AML-193 (cell line): ENCODE results near the gene CCDC24.
A peak's percentile ranks its signal among the peaks of the same experiment; 100 is the strongest.

ENCODE experiments used
- DNase-seq, 2 experiments: peaks; one replicate each; lab custom pipeline; 2025; lab: John Stamatoyannopoulos, UW

CCDC24 gene

GRCh38 chr1:43991476-43992231 is at the start of gene CCDC24:
TSS of gene CCDC24 (plus strand) at chr1:43991599. CDS start at chr1:43991879, 280 bp downstream.
- peak; percentile 66 to 74 for DNase-seq

- no peak for DNase-seq
These were observed 49.0 kb upstream of the CCDC24 start for GRCh38 chr1:43942411-43942810.

GRCh38 chr1:43944860-43945259 is 46.5 kb upstream of the CCDC24 start:
- no peak for DNase-seq

- no peak for DNase-seq
These were observed 45.6 kb upstream of the CCDC24 start for GRCh38 chr1:43945674-43946235.

GRCh38 chr1:43946236-43947060 is 45.0 kb upstream of the CCDC24 start, which contains the start of gene IPO13:
TSS of gene IPO13 (plus strand) at chr1:43946950. CDS start at chr1:43947601, 651 bp downstream.
- DNase-seq = peak; percentile 90 to 93

GRCh38 chr1:43947061-43947873 is 44.1 kb upstream of the CCDC24 start:
- DNase-seq = no peak

GRCh38 chr1:43947874-43948437 is 43.4 kb upstream of the CCDC24 start:
- no peak for DNase-seq

GRCh38 chr1:43949678-43950077 is 41.7 kb upstream of the CCDC24 start:
- DNase-seq = no peak

GRCh38 chr1:43951021-43951985 is 40.1 kb upstream of the CCDC24 start:
- no peak for DNase-seq

- no peak for DNase-seq
These were observed 38.6 kb upstream of the CCDC24 start for GRCh38 chr1:43952731-43953346.

GRCh38 chr1:43953361-43953760 is 38.0 kb upstream of the CCDC24 start:
- DNase-seq = no peak

- no peak for DNase-seq
These were observed 37.4 kb upstream of the CCDC24 start for GRCh38 chr1:43954036-43954435.

GRCh38 chr1:43956234-43956633 is 35.2 kb upstream of the CCDC24 start:
- no peak for DNase-seq

- no peak for DNase-seq
These were observed 33.9 kb upstream of the CCDC24 start for GRCh38 chr1:43957407-43958040.

- DNase-seq = no peak
These were observed 32.8 kb upstream of the CCDC24 start for GRCh38 chr1:43958351-43959255.

- no peak for DNase-seq
These were observed 30.6 kb upstream of the CCDC24 start for GRCh38 chr1:43960798-43961197.

GRCh38 chr1:43961692-43962091 is 29.7 kb upstream of the CCDC24 start:
- no peak for DNase-seq

GRCh38 chr1:43962324-43962723 is 29.1 kb upstream of the CCDC24 start:
- DNase-seq = no peak
